NCI-H1048 (cell line): ENCODE data around the gene PIK3C2G.
"Not testable (repeated sequence)": the region's sequence is repeated elsewhere in the genome, so short reads cannot be mapped to it uniquely, and the experiment has no call there.

ENCODE experiments used
- DNase-seq: peaks from one replicate; lab custom pipeline; 2025; lab: John Stamatoyannopoulos, UW

PIK3C2G gene

DNA sequence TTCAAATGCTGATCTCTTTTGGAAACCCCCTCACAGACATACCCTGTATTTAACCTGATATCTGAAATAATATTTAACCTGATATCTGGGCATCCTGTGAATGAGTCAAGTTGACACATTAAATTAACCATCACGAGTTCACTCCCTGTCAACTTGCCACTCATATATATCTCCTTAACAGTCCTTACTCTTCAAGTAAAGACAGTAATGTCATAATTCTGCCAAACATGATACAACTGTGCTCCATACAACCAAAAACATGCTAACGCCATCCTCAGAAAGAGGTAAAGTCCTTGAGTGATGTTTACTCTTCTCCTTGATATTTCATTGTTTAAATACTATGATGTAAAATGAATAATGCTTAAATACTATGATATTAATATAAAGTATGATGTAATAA lies 371.5 kb downstream of the PIK3C2G start:
- DNase-seq: no peak

DNA sequence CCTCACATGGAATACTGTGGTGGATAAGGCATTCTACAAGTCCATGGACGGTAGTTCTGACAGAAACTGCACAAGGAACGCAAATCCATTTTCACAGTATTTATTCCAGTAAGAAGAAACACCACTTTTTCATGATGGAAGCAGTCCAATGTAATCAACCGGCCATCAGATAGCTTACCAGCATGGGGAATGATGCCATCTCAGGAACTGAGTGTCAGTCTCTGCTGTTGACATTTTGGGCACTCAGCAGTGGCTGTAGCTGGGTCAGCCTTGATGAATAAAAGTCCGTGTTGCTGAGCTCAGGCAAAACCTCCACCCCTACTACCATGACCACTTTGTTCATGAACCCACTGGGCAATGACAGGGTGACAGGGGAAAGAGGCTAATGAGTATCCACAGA lies 373.1 kb downstream of the PIK3C2G start:
- no peak for DNase-seq

DNA sequence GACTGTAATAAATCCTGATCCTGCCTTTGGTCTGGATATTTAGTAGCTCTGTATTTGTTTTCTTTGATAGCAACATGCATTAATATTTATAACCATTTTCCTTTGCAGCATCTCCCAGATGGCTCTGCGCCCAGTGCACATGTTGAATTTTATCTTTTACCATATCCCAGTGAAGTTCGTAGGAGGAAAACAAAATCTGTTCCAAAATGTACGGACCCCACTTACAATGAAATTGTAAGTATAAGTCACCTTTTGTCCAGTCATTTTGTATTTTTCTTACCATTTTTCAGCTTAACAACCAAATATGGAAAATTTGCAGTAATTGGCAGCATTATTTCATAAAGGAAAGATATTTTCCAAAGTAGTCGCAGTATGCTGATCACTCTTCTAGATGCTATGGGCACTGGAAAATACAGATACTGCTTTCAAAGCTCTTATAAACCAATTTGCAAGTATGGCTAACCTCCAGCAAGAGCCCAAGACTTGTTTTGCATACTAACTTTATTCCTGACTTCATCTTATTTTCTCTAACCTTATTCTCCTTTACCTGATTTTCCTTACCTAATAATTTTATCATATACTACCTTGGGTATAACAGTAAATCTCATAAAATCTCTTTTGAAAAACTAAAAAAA lies 379.1 kb downstream of the PIK3C2G start:
- DNase-seq: no peak

DNA sequence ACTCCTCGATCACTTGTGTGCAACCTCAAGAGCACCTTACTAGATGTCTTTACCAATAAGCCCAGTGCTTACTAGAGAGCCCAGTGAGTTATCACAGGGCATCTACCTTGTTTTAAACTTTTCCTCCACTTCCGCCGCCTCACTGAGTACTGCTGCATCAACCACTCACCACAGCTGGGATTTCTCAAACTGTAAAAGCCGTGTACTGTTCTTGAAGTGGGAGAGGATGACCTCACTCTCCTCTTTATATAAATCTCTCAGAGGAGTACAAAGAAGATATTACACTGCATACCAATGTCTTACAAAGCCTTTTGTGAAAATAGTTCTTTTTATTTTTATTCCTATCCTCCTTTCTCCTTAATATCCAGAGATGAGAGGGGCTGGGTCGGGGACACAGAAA lies 382.4 kb downstream of the PIK3C2G start:
- no peak for DNase-seq

DNA sequence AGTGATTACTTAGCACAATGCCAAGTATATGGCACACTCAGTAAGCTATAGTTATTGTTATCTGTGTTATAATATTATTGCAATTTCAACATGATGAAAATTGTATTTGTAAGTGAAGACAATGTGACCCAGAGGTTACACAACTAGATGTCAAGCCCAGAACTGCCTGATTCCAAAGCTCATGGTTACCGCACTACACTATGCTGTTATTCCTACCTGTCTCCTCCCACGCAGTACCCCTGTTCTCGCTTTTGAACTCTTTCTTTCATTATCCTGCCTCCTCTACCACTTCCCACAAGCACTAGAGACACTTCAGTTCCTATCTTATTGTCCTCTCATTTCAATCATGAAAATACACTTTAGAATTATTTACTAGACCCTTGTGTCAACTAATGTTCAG lies 383.2 kb downstream of the PIK3C2G start:
- DNase-seq: no peak

DNA sequence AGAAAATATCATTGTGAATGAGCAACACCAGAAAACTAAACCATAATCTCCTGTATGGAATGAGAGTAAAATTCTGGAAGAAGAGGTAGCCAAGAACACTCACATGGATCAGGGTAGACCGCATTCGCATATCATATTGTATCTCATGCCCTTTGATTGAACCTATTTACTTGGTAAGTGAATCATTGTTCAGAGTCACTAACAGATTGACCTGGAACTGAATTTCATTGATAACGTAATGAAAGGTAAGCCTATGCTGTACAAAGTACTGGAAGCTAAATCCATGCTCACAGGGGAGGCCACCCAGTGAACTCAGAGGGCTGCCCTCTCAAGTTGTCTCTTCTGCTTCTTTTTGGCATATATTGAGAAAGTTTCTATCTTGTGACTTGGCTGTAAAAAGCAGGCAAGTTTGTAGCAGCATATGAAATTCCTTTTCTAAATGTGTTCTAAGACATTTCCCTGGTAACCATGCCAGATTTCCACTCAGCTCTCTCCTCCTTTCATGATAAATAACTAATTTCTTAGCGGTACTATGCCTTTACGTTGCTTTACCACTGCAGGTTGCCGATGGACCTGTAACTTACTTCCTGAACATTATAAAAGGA lies 385.1 kb downstream of the PIK3C2G start:
- no peak for DNase-seq

DNA sequence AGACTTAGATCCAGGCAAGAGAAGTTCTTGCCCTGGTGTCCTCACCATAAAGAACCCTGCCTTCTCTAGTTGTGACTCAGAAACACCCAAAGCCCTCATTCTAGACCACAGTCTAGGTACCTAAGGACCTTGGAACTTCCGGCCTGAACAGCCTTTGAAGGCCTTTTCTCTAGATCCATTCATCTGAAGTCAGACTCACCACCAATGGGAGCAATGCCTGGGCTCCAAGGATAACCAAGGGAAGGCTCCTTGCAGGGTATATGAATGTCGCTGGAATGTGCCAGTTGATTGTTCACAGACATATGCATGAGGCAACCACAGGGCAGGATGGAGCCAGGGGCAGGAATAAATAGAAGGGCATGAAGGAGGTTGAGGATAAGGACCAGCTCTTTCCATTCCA lies 390.2 kb downstream of the PIK3C2G start:
- no peak for DNase-seq

DNA sequence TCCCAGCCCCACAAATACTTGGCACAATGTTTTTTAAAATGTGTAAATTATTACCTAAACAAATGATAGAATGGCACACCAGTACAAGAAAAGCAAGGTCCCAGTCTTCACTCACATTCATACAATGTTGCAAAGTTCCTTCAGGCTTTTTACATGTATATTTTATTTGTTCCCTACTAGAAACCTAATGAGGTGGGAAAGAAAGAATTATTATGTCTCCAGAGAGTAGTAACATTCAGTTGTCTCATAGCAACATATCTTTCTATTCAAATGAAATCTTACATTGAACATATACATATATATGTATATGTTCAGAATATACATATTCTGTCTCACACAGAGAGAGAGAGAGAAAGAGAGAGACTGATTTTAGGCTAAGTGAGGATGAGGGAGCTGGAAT lies 391.3 kb downstream of the PIK3C2G start:
- no peak for DNase-seq

DNA sequence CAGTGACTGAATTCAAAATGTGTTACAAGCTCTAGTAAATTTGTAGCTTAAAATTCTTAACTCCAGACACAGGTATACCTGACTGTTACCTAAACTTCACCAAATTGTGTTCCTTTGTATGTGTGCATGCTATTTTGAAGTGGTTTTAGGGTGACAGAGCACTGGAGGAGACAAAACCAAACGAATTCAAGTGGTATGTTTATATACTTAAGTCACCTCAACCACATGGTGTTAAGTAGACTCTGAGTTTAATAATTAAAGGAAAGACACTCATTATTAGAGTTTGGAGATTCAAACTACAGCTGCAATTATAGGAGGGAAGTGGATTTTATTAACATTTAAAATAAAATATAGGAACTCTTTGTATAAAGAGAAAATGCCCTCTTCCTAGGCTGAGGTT lies 392.1 kb downstream of the PIK3C2G start:
- DNase-seq: no peak

DNA sequence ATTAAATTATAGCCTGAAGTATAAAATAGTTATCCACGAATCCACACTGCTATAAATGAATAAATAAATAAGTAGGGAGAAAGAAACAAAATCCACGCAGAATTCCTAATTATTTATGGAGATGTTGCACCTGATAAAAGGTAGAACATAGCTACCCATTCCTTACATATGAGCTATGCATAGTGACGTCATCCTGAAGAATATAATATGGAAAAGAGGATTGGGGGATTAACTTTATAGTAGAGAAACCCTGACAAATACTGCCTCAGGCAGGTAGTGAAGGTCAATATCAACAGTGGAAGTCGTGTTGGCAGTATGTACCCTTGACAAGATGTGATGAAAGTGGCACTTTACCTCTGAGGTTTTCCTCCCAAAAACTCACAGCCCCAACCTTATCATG lies 394.0 kb downstream of the PIK3C2G start:
- DNase-seq: no peak

DNA sequence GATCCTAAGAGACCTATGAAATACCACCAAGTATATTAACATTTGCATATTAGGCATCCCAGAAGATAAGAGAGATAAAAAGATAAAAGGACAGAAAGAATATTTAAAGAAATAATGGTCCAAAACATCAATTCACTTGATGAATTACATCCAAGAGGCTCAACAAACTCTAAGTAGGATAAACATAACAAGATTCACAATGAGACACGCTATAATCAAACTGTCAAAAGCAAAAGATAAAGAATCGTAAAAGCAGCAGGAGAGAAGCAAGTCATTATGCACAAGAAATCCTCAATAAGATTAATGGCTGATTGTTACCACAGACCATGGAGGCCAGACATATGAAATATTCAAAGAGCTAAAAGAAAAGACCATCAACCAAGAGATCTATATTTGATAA lies 396.9 kb downstream of the PIK3C2G start:
- no peak for DNase-seq

DNA sequence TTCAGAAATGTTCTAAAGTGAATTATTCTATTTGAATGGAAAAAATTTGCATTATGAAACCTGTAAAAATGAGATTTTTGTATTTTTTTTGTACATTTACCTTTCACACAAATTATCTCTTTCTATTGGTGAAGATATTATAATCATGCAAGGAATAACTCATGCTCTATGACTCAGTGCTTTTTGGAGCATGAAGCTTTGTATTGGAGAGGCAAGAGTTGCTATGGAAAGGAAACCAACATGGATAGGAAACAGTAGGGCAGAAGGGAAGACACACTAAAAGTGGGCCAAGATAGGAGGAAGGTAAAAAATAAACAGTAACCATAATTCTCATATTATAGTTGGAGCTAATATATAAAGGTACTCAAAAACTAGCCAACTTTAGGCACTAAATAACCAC lies 397.5 kb downstream of the PIK3C2G start:
- no peak for DNase-seq

DNA sequence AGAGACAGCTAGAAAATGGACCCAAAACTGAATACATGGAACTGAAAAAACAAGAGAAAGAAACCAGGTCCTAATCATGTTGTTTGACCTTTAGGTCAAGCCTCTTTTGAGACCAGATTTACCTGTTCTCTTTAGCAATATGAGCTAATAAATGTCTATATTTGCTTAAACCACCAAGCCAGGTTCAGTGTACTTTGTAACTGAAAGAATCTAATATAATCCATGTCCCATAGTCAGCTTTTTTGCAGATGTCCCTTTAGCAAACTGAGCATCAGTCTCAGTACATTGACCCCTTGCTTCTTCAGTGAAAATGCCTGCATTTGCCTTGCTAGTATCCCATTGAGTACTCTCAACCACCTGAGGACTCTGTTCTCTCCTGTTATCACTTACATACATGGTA lies 414.8 kb downstream of the PIK3C2G start:
- no peak for DNase-seq

DNA sequence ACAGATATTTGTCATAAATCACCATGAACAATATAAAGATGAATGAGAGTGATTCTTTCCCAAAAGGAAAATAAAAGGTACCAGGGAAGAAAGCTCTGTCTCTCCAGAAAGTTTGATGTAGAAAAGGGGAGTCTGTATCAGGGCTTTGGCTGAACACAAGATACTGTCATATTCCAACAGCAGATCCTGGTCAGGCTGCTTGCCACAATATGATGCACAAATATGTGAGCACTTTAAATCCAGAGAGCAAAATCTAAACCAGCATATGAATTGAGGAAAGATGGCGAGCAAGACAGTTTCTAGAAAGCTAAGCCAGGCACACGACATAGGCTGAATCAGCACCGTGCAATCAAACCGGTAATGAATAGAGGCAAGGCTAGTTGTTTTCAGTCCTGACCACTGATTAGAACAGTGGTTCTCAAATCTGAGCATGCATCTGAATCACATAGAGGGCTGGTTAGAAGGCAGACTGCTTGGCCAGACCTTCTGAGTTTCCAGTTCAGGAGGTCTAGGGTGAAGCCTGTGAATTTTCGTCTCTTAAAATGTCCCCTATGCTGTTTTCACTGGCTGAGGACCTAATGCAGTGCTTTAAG lies 415.8 kb downstream of the PIK3C2G start:
- no peak for DNase-seq

DNA sequence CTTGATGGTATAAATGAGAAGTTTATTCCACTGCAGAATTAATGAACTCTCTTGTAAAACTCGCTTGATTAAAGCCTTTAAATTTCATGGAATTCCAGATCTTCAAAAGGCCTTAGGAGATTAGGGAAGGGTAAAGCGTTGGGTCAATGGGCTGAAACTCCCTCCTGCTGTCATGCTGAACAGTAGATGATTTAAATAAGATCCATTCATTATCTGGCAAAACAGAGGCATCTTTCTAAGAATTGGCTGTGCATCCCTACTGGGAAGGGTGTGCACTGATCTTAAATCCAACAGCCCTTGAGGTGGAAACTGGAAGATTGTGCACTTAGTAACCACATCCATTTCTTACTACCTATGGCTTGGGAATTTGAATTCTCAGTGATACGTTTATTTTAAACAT lies 420.5 kb downstream of the PIK3C2G start:
- DNase-seq: no peak

DNA sequence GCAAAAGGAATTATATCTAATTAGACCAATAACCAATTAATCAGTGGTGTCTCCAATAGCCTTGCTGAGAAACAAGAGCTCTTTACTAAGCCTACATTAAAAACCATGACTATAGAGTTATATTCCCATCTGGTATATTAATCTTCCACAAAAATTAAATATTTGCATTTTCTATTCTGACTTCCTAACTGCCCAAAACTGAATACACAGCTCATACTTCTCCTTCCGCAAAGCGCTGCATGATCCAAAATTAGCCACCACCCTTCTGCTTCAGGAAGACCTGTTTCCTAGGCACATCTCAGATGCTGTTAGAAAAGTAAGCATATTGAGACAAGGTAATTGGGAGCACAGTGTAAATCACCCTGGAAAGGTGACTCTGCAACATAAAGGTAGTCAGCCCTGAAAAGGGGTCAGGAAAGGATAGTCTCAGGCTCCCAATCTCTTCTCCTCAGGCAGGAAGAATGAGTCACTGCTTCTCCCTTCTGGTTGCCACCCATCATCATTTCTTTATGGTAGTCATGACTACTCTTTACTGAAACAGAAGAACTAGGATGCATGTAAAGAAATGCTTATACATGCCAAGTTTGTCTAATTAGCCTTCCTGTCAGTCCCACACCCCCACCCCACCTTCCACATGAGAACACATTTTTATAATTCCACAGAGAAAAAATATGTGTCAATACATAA lies 422.2 kb downstream of the PIK3C2G start:
- DNase-seq: no peak

DNA sequence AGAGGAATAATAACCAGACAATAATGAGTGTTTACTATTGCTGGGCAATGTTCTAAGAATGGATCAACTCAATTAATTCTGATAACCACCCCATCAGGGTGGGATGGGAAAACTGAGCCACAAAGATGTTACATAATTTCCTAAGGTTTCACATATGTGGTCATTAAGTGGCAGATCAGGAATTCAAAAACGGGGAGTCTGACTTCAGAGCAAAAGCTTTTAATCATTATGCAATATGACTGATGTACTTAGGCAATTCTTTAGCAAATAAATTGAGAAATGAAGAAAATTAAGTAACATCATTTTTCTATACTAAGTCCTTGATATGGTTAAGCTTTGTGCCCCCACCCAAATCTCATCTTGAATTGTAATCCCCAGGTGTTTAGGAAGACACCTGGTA lies 423.1 kb downstream of the PIK3C2G start:
- no peak for DNase-seq

DNA sequence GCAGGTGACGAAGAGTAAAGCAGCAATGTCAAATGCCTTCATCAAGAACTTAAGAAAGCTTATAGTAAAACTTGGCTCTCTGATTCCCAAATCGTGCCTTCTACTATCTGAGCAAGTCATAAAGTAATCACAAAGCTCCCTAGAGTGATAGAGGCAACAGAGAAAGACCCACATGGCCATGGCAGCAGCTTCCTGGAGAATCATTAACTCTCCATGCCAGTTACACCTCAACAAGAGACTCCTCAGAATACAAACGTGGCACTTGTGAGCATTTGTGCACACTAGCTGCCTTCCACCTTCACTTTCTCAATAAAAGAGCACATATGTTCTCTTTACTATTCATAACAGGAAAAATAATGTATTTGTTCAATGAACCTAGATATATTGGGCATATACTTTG lies 428.5 kb downstream of the PIK3C2G start:
- DNase-seq: no peak

DNA sequence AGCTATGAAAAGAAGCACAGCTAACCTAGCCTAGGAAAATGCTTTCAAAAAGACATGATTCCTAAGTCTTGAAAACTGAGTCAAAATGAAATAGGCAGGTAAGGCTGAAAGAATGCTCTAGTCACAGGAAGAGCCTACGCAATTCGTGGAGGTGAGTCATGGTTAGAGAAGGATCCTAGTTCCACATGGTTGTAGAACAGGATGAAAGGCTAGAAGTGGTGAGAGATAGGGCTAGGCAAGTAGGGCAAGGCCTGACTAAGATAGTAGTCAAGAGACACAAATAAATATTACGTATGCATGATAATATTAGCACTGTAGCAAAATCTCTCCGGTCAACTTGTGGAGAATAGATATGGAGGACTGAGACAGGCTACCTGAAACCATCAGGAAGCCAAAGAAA lies 429.3 kb downstream of the PIK3C2G start:
- no peak for DNase-seq

DNA sequence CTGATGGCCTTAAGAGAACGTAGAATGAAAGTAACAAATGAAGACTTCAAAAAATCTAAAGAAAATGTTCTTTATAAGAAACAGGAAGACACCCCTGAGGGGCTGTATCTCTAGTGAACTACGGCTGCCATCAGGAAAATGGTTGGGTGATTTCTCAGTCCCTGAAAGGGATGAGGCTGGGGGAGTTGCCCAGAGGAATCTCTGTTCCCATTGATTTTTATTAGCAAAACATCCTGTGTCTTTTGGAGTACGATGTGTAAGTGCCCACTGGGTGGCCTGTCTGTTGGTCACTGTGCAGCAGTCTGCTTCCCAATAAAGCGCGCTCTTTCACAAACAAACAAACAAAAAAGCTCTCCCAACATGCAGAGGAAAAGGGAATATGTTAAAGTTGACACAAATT lies 432.7 kb downstream of the PIK3C2G start:
- not testable (repeated sequence) for DNase-seq

DNA sequence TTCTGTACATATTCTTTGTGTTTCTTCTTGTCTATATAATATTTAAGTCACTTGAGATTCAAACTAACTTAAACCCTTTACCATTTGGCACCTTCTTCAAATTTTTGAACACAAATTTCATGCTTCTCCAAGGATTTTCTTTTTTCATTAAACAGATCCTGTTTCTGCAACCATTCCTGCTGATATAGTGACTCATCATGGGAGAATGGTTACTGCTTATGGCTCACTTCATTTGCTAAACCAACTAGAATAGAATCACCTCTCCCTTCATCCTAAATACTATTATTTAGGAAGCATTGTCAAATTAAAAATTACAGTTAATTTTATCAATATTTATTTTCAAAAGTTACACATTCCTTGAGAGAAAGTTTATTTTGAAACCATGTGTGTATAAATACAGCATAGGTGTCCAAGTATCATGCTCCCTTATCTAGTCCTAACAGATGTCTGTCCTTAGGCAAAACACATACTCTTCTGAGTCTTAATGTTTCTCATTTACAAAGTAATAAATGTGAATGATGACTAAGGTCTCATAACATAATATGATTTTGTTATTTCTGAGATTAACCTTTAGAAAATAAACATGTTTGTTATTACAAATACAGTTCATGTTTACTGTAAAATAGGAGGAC lies 435.8 kb downstream of the PIK3C2G start:
- no peak for DNase-seq
